Fibroblast of skin of left biceps (primary cell): Measurements from ENCODE around the gene ENTHD1.
"Not testable (repeated sequence)": the region's sequence is repeated elsewhere in the genome, so short reads cannot be mapped to it uniquely, and the experiment has no call there.

ENCODE experiments used
- DNase-seq, 2 experiments: peaks; one replicate each; pipeline ENCODE4 v3.0.0-alpha.2; 2013; ENCODE audit warnings: low read depth in 2 of 2

ENTHD1 gene

DNA sequence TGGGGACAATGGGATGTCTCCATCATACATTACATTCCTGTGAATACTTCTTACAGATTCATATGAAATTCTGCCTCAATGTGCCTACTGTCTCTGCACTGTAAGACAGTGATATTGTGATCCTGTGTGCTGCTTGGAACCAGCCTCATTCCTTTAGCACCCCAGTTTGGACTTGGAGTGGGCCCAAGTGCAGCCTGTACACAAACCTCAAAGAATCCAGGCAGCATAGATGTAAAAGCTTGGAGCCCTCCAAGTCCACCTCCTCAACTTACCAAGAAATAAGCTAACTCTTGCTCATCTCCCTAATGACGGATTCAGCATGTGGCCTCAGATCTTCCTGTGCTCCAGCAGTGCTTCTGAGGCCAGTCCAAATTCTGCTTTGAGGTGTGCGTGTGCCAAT is 31.7 kb upstream of the ENTHD1 start:
- DNase-seq: no peak

DNA sequence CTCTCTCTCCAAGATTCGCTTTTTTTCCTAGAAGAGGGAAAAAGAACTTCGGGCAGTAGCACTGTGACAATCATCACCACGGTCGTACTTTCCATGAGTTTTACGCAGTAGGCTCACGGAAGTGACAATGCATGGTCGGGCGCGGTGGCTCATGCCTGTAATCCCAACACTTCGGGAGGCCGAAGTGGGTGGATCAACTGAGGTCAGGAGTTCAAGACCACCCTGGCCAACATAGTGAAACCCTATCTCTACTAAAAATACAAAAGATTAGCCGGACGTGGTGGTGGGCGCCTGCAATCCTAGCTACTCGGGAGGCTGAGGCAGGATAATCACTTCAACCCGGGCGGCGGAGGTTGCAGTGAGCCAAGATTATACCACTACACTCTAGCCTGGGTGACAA is 30.7 kb upstream of the ENTHD1 start:
- DNase-seq: no peak

DNA sequence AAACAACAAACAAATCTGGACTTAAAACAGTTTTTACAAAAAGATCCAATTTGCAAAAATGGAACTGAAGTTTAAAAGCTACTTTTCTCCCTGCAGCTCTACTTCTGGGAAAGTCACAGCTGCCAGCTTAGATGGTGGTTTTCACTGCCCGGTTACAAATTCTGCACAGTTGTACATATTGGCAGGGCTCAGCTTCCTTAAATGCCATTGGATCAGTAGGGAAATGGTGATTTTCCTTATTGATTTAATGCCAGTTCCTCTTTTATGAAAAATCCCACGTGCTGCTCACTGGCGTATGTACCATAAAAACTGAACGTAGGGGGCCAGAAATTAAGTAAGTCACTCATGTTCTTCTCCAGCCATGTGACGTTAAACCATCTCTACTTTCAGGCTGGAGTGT is 30.1 kb upstream of the ENTHD1 start:
- DNase-seq: no peak

DNA sequence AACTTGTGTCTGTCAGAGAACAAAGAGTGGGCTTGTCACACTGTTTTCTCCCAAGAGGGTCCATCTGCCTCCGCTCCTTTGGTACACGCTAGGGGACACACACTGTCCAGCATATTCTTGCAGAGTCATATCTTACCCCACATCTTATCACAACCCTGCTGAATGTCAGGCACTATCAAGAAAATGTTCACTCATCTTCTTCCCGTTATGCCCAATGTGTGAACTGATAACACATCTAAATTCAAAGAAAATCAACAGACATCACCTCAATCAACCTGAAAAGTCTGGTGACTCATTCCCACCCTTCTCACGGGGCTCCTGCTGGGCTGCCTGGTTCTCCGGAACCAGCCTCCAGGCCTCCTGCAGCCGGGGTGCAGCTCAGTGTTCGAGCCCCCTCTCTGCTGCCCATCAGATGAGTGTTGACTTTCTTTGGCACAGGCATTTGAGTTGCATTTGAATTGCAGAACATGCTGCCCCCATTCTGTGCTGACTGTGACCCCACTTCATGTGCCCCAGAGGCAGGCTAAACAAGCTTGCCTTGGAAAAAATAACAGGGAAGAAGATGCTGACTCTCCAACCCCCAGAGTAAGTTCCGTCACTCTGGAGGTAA is 26.7 kb upstream of the ENTHD1 start:
- DNase-seq: no peak

DNA sequence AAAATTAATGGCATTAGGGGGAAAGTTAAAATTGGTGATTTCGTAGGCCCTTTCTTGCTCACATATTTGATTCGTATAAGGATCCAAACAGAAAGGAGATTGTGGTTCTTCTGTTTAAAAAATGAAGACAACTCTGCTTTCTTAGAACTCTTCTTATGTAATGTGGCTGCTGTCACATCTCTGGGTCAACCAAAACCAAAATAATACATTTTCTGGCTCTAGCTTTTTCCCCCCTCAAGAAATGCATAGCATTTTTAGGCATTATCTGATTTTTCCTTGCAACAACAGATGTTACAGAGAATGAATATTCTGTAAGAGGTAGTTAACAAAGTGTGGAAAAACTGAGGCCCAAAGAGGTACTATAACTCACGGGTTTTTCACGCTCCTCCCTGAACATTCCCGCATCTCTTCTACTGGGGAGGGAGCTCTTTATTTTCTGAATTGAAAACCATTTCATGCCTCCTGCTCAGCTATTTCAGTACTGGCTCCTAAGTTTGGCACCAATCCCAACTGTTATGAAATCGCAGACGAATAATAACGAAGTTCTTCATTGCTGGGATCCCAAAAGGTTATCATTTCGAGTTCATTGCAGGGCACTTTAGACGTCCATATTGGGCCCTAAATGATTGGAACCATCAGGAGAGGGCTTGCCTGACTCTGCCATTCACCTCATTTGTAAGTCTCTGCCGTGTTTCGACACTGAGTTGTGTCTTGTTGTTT is 24.4 kb upstream of the ENTHD1 start:
- DNase-seq: no peak

DNA sequence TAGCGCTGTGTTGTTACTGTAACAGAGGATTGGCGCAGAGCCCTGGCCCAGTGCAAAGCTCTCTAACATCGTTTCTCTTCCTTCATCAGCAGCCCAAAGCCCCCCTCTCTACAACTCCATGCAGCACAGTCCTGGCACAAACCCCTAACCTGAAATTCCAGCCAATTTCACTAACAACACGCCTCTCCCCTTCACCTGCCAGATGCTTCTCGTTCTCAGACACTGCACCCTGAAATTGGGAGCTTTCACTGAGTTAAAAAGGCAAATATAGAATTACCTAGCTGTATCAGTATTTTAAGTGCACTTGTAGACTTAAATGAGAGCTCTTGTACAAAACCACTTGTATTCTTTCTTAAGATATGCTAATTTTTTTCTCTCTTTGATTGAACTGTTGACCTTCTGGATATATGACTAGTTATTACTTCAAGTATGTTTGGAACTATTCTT is 23.7 kb upstream of the ENTHD1 start:
- DNase-seq: no peak

DNA sequence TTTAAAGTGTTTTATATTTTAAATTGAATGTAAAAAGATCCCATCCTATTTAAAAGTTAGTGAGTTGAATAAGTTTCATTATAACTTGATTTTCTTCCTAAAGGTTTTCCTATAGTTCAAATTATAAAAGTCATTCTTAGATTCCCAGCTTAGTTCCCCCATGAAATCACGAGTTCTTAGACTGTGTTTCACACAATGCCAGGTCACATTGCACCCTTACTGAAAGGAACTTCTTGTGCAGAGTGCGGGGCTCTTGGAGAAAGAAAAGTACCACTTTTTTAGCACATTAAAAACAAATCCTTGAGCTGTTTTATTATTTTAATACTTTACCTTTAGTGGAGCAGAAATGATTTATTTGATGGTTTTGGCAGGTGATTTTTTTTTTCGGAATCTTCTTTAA is 22.9 kb upstream of the ENTHD1 start:
- DNase-seq: no peak

DNA sequence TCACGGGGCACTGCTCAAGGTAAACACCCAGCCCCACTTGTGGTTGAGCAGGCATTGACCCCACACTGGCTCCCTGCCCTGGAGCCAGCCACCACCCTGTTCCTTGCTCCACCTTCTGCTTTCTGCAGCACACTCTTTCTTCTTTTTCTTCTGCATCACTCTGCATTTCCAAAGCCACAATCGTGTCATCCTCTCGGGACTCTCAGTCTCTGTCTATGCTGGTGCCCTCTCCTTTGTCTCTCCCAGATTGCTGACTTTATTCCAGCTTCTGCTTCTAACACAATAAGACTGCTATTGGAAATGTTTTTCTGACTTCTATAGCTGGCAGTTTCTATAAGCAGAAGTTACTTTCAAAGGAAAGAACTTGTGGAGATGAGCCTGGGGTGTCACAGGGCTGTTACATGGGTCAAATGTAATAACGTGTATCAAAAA is 21.8 kb upstream of the ENTHD1 start:
- DNase-seq: no peak

DNA sequence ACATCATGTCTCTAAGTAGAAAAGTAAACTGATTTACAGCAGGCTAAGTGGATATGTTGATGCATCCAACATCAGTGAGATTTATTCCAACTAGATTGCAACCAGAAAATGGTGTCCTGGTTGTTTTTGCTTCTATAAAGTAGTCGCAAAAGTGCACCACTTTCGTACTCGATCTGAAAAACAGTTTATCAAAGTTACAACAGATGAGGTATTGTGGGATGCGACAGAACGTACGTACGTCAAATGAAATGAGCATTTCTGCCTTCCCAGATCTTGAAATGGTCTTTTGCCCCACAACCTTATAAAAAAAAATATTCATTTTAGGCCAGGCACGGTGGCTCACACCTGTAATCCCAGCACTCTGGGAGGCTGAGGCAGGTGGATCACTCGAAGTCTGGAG is 21.0 kb upstream of the ENTHD1 start:
- DNase-seq: no peak

DNA sequence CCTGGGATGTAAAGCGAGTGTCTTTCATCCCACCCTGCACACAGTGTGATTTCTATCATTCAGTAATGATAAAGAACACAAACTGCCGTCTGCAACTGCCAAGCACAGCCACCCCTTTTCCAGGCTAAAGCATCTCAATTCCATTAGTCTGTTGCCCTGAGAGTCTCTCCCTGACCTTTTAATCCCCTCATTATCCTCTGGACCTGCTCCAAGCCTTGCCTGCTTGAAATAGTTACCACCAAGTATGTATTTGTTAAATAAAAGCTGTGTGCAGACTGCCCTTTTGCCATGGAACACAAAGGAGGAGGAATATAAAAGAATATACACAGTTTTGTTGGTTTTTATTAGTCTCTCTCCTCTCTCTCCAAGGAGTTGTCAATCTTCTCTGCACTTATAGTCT is 20.3 kb upstream of the ENTHD1 start:
- DNase-seq: no peak

DNA sequence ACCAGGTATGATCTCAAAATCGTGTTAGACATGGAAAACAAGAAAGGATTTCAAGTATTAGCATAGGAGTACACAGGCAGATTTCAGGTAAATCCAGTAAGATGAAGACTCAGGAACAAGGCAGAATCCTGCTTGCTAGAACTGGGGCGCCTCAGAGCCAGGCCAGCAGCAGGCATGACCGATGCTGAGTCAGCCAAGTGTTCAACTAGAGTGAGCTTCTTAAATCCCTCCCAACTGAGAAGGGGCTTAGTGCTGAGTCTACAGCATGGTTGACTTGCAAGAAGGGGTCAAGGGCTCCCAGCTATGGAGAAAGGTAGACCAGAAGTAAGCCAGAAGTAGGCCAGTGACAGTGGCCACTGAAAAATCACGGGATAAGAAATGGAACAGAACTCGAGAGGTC is 19.8 kb upstream of the ENTHD1 start:
- no peak for DNase-seq

DNA sequence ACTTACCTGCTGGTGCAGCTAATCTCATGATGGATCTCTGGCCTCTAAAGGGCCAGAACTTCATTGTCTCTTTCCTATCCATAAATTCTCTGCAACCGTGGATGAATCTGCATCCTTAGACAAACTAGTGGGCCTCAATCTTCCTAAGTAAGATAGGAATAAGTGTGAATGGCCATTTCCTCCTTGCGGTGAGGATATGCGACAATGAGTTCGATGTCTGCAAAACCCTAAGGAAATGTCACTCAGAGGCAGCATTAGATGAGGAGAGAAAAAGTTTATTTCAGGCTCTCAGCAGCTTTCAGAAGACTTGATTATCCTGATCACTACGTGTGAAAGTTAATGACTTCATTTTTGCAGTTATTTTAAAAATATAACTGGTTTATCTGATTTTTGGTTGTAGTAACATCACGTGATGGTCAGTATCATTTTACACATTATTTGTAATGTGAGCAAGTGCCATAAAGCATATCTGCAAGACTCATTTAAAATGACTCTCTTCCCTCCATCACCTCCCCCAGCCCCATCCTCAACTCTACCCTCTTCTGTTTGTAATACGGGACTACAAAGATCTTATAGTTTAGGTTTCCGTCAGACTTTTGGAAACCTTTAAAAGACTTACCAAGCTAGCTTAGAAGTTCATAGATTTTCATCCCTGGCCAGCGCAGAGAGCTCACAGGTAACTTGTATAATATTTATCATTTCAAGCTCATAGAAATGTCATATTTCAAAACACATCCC is 17.5 kb upstream of the ENTHD1 start:
- DNase-seq: no peak

DNA sequence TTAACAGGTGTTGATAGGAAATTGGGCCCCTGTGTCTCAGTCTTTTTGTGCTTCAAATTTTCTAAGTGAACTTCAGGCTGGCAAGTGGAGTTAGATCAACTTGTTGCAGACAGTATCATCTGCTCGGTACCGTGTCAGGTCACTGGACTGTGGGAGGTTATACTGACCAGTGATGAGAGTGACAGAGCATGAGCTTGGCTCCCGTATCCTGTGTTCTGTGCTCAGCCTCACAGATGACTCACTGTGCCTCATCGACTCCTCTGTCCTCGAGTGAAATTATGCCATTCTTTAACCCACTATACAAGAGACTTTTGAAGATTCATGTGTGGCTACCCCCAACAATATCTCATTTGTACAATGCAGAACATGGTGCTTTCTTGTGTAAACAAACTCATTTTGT is 15.2 kb upstream of the ENTHD1 start:
- no peak for DNase-seq

DNA sequence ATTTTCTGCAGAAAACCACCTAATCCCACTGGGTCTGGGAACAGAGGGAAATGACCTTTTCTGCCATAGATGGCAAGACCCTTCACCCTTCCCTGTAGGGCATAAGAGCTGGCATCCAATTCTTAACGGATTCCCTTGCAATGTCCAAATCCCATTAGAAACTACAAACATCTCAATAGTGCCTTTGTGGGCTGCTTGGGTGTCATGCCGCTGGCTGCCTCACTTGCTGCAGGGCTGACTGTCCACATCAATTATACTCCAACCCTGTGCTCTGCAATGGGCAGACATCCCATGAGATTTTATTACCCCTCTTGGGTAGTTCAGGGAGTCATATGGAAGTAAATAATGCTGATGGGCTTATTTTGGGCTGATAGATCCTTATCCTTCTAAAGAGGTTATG is 14.6 kb upstream of the ENTHD1 start:
- DNase-seq: no peak

DNA sequence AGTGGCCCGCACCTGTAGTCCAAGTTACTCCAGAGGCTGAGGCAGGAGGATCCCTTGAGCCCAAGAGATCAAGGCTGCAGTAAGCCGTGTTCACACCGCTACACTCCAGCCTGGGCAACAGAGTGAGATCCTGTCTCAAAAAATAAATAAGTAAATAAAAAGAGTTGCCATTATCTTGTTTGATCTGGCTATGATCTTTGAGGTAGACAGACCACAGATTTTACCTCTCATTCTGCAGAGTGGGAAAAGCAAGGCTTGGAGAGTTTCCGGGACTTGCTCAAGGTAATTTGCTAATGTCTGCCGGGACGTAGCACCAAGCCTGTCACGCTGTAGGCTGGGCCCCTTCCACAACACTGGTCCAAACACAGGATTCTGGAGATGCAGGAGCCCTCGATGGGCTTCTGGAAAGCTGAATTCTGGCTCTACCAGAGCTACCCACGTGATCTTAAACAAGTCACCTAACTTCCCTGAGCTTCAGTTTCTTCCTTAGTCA is 14.1 kb upstream of the ENTHD1 start:
- DNase-seq: no peak

DNA sequence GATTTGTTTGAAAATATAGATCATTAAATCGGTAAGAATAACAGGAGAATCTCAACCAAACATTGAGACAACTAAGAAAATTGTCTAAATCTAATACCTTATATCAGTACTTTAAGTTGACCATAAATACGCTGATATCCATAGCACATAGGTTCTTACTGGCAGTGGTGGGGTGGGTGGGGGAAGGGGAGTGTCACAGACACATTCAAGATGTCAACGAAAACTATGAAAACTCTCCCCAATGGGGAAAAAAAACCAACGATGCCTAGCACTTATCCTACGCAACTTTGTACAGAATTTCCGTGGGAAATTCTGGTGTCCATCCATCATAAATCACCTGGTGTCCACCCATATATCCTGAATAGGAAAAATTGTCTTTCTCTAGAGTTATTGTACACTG is 13.5 kb upstream of the ENTHD1 start:
- no peak for DNase-seq

DNA sequence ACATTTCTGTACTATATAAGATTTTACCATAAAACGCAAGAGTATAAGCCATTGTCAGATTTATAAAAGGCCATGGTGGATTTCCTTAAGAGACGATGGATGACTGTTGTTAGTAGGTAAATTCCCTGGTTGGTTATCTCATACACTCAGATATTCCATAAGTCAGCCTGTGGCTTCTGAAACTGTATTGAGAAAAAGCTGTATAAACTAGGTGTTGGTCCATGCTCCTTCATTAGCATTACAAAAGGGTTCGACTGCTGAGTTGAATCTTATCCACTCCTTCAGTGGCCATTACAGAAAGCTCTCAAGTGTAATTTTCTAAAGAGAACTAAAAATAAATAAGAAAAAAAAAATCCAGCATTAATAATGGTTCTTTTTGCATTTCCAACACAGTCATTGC is 12.6 kb upstream of the ENTHD1 start:
- DNase-seq: no peak

DNA sequence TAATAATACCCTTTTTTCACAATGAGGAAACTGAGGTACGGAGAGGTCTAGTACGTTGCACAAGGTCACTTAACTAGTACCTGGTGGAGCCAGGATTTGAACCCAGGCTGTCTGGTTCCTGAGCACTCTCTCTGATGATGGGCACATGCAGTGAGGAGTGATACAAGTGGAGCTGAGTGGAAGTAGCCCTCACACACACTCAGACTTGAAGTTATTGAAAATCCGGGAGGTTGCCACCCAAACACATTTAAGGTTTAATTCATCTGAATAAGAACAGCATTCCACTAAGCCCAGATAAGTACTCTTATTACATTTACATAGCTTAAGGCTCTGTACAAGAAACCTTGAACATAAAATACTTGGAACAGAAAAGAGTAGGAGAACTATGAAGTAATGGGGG is 12.1 kb upstream of the ENTHD1 start:
- no peak for DNase-seq

DNA sequence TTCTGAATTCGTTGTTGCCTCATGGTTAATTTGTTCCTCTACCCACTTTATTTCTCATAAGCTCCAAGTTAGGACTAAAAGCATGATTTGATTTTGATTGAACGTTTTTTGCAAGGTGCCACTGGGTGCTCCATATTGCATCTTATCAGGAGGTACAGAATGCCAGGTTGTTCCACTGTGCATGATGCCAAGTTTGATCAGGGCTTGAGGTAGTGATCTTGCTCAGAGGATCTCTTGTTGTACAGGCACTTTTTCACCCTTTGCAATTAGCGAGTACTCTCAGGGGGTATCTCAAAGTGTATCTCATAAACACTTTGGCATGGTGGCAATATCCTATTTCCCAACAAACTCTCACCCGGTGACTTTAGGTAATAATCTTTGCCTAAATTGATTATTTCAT is 11.3 kb upstream of the ENTHD1 start:
- DNase-seq: no peak

DNA sequence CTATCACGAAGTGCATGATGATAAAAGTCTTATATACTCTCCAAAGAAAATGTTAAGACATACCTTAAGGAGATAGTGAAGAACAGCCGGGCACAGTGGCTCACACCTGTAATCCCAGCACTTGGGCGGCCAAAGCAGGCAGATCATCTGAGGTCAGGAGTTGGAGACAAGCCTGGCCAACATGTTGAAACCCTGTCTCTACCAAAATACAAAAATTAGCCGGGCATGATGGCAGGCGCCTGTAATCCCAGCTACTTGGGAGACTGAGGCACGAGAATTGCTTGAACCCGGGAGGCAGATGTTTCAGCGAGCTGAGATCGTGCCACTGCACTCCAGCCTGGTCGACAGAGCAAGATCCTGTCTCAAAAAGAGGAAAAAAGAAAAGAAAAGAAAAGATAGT is 10.5 kb upstream of the ENTHD1 start:
- not testable (repeated sequence) for DNase-seq

DNA sequence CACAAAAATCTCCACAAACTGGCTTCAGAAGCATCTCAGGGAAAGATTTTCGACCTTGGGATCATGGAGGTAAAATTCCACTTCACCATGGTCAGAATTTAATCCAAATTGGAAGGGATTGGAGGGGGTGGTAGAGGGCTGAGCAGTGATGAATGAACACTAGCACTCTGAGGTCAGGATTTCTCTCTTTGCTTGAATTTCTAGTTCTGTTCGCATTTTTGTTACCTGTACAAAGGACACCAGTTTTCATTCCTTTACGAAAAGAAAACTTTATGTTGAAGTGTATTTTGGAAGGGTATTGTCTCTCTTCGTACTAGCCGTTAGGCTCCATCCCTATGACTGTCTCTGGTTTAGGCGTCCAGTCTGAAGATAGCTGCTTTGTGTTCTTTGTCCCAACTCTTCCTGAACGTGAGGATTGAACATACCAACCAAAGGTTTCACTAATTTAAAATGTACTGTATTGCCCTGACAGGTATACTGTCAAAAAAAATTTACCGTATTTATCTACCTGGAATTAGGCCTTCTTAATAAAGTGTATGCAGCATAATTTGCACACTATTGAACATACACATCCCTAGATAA is 8.1 kb upstream of the ENTHD1 start:
- no peak for DNase-seq
